GM19239 (cell line): ENCODE measurements around the gene MTMR1.
A peak's percentile ranks its signal among the peaks of the same experiment; 100 is the strongest.

Source experiments
- DNase-seq: peaks from one replicate; pipeline ENCODE4 v3.0.0; 2011; ENCODE audit warnings: low spot score; ENCODE audit not compliant: insufficient read length
- FAIRE-seq: peaks from 2 replicates; lab custom pipeline; 2011; peaks lifted over from hg19 to GRCh38; lab: Jason Lieb, UNC

Gene MTMR1

DNA sequence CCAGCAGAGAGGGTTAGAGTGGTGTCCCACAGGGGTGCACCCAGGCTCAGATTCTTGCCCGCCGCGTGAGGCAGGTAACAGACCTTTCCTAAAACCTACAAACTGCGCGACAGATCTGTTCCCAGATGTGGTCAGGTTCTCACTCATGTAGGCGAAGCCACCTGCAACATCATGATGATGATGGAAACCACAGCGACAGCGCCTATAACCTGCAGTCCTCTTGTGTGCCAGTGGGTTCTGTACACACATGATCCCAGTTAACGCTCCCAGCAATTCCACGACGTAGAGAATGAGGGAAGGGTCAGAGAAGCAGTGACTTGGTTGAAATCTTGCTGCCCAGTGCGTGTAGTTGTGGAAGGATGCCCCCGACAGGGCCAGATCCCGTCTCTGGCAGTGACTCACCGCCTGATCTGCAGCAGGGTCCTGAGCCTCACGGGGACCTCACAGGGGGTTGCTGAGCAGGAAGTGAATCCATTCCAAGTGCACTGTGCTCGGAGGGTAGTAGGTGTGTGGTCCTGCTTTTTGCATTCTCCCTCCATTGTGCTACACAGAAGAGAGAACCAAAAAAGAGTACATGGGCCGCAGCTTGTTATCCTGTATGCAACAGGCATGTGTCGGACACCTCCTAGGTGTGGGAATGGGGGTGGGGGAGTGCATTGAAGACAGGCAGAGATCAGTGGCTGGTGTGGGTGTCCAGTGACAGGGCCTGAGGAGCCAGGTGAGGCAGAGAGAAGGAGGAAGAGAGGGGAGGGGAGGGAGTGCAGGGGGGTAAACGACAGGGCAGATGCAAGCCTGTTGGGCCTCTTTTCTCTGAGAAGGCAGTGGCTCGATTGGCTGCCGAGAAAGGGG, 66.6 kb downstream of the MTMR1 start:
- FAIRE-seq = peak; percentile 4
- no peak for DNase-seq

GRCh38 chrX:150761176-150761818, 68.1 kb downstream of the MTMR1 start:
- DNase-seq (no peak), FAIRE-seq (no peak)

GRCh38 chrX:150761819-150762216, 68.6 kb downstream of the MTMR1 start:
- DNase-seq = no peak
- no peak for FAIRE-seq

DNA sequence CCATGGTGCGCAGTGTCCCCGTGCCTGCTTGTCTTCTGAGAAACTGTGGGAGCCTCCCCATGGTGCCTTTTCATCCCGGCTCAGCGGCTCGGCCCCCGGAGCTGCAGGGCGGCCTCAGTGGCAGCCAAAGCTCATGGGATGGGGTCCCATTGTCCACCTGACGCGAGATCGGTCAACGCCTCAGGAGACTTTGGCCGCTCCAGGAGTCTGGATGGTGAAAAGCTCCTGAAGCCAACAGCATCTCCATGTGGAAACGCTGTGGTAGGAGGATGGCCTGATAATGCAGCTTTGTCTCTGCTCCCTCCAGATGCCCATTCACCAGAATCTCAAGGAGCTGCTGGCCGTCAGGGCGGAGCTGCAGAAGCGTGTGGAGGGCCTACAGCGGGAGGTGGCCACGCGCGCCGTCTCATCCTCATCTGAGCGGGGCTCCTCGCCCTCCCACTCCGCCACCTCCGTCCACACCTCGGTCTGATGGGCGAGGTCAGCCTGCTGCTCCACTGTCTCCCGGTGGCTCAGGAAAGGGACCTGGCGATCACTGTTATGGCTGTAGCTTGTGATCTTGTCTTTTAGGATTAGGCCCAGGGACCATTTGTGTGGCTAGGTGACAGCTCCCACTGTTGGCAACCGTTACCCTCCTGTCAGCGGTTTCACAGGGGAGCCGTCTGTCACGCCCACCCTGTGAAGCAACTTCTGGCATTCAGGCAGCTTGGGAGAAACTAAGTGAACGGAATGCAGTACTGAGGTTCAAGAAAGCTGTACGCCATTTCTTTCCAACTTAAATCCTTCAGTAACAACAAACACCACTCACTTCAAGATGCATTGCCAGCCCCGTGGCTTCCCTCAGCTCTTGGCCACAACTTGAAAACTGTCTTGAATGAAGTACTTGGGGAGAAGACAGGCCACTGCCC, 69.3 kb downstream of the MTMR1 start:
- FAIRE-seq = no peak
- DNase-seq = no peak

GRCh38 chrX:150763303-150763797, 70.2 kb downstream of the MTMR1 start:
- no peak for DNase-seq
- FAIRE-seq = no peak

GRCh38 chrX:150763810-150764209, 70.6 kb downstream of the MTMR1 start:
- FAIRE-seq = no peak
- no peak for DNase-seq

DNA sequence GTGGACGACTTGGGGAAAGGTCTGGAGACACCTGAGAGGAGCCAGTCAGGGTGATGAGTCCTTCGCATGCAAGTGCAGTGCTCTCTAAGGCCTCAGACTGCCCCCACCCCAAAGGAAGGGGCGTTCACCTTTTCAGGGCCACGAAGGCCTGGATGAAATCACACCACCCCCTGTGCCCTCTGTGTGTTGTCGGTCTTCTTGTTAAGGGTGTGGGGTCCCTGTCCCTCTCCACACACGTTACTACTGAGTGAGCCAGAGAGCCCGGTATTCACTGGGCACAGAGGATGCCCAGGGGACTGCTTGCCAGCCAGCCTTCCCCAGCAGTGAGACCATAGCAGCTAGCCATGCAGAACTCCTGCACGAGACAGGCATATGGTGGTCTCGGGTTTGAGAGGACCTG, 72.0 kb downstream of the MTMR1 start:
- FAIRE-seq = no peak

DNA sequence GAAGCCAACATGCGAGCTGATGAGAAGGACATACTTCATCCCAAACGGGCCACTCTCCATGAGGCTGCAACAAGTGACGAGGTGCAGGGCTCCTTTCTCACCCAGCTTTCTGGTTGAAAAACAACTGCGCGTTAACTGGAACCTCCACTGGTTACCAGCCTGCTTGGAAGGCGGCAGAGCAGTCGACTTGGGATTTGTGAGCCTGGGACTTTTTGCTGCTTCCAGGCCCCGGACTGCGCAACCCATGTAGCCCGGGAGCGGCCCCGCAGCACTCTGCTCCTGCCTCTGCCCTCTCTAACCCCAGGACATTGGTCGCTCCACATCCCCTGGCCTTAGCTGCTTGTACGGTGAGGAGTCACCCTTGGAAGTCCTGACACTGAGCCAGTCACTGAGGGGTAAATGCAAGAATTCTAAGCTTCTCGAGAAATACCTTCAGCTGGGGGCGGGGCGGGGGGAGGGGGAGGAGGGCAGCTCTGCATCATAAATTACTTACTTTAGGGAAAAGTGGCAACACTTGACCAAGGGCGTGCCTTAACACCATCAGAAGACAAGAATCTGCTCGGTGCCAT, 72.7 kb downstream of the MTMR1 start:
- no peak for FAIRE-seq
- no peak for DNase-seq

More for the DNA sequence above, 72.0 kb downstream of the MTMR1 start:
- no peak for DNase-seq

GRCh38 chrX:150766351-150767044, 73.3 kb downstream of the MTMR1 start:
- DNase-seq (no peak), FAIRE-seq (no peak)

DNA sequence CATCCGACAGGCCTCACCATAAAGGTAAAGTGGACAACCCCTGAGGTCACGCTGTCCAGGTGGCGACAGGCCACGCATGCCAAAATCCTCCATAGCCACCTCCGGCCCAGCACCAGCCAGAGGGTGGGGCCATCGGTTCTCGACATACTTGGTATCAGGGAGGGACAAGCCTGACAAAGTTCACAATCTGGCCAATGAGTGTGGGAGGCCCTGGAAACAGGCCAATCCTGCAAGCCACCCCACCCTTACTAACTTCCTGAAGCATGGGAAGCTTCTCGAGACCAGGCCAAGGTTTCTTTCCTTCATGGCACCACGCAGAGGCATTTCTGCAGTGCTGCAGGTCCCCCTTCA, 73.8 kb downstream of the MTMR1 start:
- no peak for DNase-seq

GRCh38 chrX:150767475-150768131, 74.4 kb downstream of the MTMR1 start:
- no peak for DNase-seq
- FAIRE-seq = no peak

More for the DNA sequence above, 73.8 kb downstream of the MTMR1 start:
- FAIRE-seq = no peak

GRCh38 chrX:150768132-150768485, 74.9 kb downstream of the MTMR1 start:
- DNase-seq (no peak), FAIRE-seq (no peak)

DNA sequence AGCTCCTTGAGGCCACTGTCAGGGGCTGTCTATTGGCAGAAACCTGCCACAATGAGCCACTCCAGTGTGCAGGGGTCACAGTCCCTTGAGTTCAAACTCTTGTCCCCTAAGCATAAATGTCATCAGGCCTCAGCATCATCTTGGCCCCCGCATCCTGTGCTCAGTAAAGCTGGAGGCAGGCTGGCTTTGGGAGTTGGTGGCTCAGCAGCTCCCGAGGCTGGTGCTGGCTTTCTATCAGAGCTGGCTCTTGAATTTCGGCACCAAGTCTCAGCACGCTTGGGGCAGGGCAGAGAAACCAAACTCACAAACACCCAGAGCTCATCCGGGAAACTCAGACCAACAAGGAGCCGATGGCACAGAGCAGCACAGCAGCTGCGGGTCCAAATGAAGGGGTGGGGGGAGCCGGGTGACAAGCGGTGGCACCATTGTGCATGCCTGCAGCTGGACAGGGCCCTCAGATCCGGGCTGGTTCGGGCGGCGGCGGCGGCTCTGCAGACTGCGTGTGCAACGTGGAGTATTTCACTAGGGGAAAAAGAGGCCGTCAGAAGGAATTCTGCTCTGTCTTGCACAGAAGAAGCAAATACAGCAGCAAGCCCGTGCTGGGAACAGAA, 75.5 kb downstream of the MTMR1 start:
- DNase-seq (no peak), FAIRE-seq (no peak)

GRCh38 chrX:150769408-150769807, 76.2 kb downstream of the MTMR1 start:
- FAIRE-seq (no peak), DNase-seq (no peak)

DNA sequence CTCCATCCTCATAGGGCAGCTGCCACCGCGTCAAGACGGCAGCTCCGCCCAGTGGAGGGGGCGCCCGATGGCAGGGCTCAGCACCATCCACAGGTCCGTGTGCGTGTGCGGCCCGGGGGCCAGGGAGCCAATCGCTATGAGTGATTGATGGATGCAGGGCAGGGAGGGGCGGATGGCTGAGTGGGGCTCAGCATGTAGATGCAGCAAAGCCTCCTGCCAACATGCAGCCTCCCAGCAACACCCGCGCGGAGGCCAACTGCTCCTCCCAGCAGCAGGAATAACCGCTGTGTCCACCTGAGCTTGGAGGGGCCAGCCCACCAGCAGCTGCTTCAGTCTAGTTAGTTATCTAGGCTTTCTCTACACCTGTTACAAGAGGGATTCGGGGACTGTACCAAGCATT, 77.4 kb downstream of the MTMR1 start:
- no peak for FAIRE-seq
- no peak for DNase-seq

DNA sequence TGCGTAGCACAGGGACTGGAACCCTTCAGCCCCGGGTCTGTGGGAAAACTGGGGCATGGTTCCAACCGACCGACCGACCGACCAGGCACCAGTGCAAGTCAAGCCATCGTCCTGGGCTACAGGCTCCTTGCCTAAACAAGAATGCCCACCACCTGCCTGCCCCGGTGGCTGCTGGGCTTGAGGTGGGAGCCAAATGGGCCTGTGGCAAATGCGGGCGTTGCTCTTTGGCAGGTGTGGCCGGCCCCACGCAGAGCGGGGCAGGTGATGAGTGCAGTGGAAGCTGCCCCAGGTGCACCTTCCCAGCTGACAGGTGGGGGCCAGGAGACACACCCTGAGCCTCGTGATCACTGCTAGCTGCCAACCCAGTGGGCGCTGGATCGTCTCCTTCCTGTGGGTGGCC, 77.9 kb downstream of the MTMR1 start:
- no peak for FAIRE-seq

DNA sequence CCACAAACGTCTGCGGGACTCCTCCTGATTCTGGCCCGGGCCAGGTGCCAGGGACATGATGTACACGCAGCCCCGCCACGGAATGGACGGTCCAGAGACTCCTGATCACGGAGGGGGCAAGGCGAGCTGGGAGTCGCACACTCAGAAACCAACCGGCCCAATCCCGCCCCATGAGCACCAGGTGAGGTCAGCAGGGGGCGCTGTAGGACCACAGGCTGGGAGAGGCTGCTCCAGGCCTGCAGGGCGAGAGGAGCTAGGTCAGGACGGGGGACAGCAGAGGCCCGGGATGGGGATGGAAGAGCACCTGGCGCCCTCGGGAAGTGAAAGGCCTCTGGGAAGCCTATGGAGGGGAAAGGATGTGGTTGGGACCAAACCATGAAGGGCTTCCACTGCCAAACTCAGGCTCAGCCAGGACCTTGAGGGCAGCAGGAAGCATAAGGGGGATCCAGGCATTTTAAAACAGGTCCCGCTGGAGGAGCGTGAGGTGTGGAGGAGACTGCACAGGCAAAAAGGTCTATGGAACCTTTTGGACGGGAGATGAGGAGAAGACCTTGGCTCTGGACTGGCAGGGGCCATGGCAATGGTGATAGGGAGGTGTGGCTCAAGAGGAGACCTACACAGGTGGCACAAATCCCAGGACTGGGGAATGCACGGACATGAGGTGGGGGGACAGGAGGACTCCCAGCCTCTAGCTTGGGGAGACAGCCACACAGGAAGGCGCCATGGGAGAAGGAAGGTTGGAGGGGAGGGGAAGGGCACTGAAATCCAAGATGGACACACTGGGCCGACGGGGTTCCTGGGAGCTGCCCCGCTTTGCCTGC, 79.2 kb downstream of the MTMR1 start:
- FAIRE-seq = peak; percentile 91
- DNase-seq = peak; percentile 70

More for the DNA sequence above, 77.9 kb downstream of the MTMR1 start:
- DNase-seq = no peak

GRCh38 chrX:150773117-150773516, 79.9 kb downstream of the MTMR1 start:
- DNase-seq (no peak), FAIRE-seq (no peak)
